WTC11 (cell line): ENCODE results near the gene ATP1A4.

ENCODE experiments used
- FOXP1 ChIP-seq: sonication (generic); formaldehyde crosslinking; IDR thresholded peaks from 2 replicates; pipeline ENCODE4 v1.8.0; 2022; ENCODE audit warnings: missing genetic modification reagents, mild to moderate bottlenecking, moderate library complexity, borderline replicate concordance
- MAX ChIP-seq: sonication (generic); formaldehyde crosslinking; IDR thresholded peaks from 2 replicates; pipeline ENCODE4 v1.8.0; 2022; ENCODE audit warnings: mild to moderate bottlenecking, missing genetic modification reagents
- NR3C1 ChIP-seq: sonication (generic); formaldehyde crosslinking; conservative IDR thresholded peaks from 2 replicates; pipeline ENCODE4 v1.8.1; 2023; ENCODE audit warnings: low read depth, mild to moderate bottlenecking, missing genetic modification reagents
- TEAD4 ChIP-seq: sonication (generic); formaldehyde crosslinking; IDR thresholded peaks from 2 replicates; pipeline ENCODE4 v1.8.0; 2022; ENCODE audit warnings: mild to moderate bottlenecking, missing genetic modification reagents
- ZBTB43 ChIP-seq: sonication (generic); formaldehyde crosslinking; IDR thresholded peaks from 2 replicates; pipeline ENCODE4 v1.8.1; 2023; ENCODE audit warnings: mild to moderate bottlenecking, missing genetic modification reagents
- ZNF138 ChIP-seq: sonication (generic); formaldehyde crosslinking; conservative IDR thresholded peaks from 2 replicates; pipeline ENCODE4 v1.8.1; 2022; ENCODE audit warnings: mild to moderate bottlenecking, moderate library complexity, missing genetic modification reagents
- ZNF512 ChIP-seq: sonication (generic); formaldehyde crosslinking; IDR thresholded peaks from 2 replicates; pipeline ENCODE4 v1.8.1; 2022; ENCODE audit warnings: missing genetic modification reagents, borderline replicate concordance
- TF ChIP-seq, protein P1 (sequence below): fragments of 200-600 bp; IDR thresholded peaks from 2 replicates; pipeline ENCODE4 v1.8.0; 2022; ENCODE audit warnings: antibody characterized with exemption

- TF ChIP-seq, protein P1, sequence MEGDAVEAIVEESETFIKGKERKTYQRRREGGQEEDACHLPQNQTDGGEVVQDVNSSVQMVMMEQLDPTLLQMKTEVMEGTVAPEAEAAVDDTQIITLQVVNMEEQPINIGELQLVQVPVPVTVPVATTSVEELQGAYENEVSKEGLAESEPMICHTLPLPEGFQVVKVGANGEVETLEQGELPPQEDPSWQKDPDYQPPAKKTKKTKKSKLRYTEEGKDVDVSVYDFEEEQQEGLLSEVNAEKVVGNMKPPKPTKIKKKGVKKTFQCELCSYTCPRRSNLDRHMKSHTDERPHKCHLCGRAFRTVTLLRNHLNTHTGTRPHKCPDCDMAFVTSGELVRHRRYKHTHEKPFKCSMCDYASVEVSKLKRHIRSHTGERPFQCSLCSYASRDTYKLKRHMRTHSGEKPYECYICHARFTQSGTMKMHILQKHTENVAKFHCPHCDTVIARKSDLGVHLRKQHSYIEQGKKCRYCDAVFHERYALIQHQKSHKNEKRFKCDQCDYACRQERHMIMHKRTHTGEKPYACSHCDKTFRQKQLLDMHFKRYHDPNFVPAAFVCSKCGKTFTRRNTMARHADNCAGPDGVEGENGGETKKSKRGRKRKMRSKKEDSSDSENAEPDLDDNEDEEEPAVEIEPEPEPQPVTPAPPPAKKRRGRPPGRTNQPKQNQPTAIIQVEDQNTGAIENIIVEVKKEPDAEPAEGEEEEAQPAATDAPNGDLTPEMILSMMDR = no peak
- TF ChIP-seq ZBTB43 (CRISPR knock-in tag) = no peak
- no peak for TF ChIP-seq ZNF512
- TF ChIP-seq NR3C1 (CRISPR knock-in tag) = no peak
- no peak for TF ChIP-seq FOXP1 (CRISPR knock-in tag)
- no peak for TF ChIP-seq TEAD4 (CRISPR knock-in tag)
- TF ChIP-seq MAX = no peak
- TF ChIP-seq ZNF138 (CRISPR knock-in tag) = no peak
Observed at GRCh38 chr1:160137216-160137862, 14.1 kb upstream of the ATP1A4 start.
